SH-SY5Y (cell line): ENCODE measurements around the gene DLG2.

ENCODE experiments used
- GATA2 ChIP-seq: IDR thresholded peaks from 2 replicates; pipeline ENCODE4 v1.6.1; 2011; ENCODE audit warnings: mild to moderate bottlenecking, low read depth, low read length
- GATA3 ChIP-seq: IDR thresholded peaks from 2 replicates; pipeline ENCODE4 v1.6.1; 2011; ENCODE audit warnings: low read depth, mild to moderate bottlenecking, low read length, moderate library complexity

GRCh38 chr11:83836883-83837654, 1790.1 kb downstream of the DLG2 start:
- TF ChIP-seq GATA2 (no peak), GATA3 (no peak)
